Right cardiac atrium (tissue), 5 donors: Measurements from ENCODE around the gene SPDEF. TPM values are rescaled to one million over a fixed set of nuclear protein-coding genes. Genes with fewer than 3 reads are reported as not detected.
A peak's percentile ranks its signal among the peaks of the same experiment; 100 is the strongest.

Experiments
- ATAC-seq, 2 donors: fragments of 200-7000 bp; cut with Tn5 transposase; one replicate each; pipeline versions ENCODE4 v1.8.0 to v1.9.1; 2020; ENCODE audit warnings: moderate library complexity in 2 of 2, mild to moderate bottlenecking in 1 of 2
- DNase-seq, 3 donors: peaks; one replicate each; pipeline ENCODE4 v3.0.0-alpha.2; 2020
- H3K27ac ChIP-seq: one replicate; pipeline ENCODE4 v1.5.1; 2013; ENCODE audit warnings: mild to moderate bottlenecking, low read length, control low read depth, moderate library complexity
- H3K27me3 ChIP-seq: one replicate; pipeline ENCODE4 v1.6.1; 2013; ENCODE audit not compliant: control insufficient read depth, insufficient read depth
- H3K4me1 ChIP-seq: one replicate; pipeline ENCODE4 v1.6.1; 2013; ENCODE audit warnings: low read length; ENCODE audit not compliant: control insufficient read depth, insufficient read depth
- H3K4me3 ChIP-seq: one replicate; pipeline ENCODE4 v1.5.1; 2013; ENCODE audit warnings: low read length, control low read depth
- H3K9me3 ChIP-seq: one replicate; pipeline ENCODE4 v1.6.1; 2013; ENCODE audit warnings: low read length; ENCODE audit not compliant: control insufficient read depth
- WGBS: extraction: QIAGEN DNeasy Blood & Tissue Kit; methylation state at CpG from one replicate; pipeline ENCODE4 v1.1.7; 2013; 5-methylcytosine and 5-hydroxymethylcytosine counted together
- intact Hi-C, 4 donors: fragments of 100-400 bp; cut with DNase I; formaldehyde crosslinking; loops; one replicate each; pipeline versions ENCODE4 v1.11.0 to v1.14.0; 2022 to 2023
- polyA plus RNA-seq: library from polyadenylated mRNA; stranded (reverse); fragments of 200-250 nt; gene quantifications from one replicate; pipeline ENCODE4 v1.2.3, GENCODE V29; 2013
- total RNA-seq, 4 donors: library from RNA; stranded (reverse); fragmentation: NEBNext Ultra II Directional; extraction: Animal tissue kit (Norgen Biotek cat#: 25700); gene quantifications; one replicate each; pipeline ENCODE4 v1.2.1, GENCODE V29; 2021
- donor health status: healthy with polysubstance abuse.
- donor health status: DM: no; HTN: yes; CAD: no.
- donor health status: DM: no; HTN: no; CAD: no.
- donor health status: DM: no; HTN: yes; CAD: no; lungs with severe emphysema.
- donor health status: DM: yes; HTN: yes; CAD: no.

Gene SPDEF
- total and polyA plus RNA-seq, 5 donors, result 0.11 to 0.17 (median 0.14) TPM; not detected in 2

DNA sequence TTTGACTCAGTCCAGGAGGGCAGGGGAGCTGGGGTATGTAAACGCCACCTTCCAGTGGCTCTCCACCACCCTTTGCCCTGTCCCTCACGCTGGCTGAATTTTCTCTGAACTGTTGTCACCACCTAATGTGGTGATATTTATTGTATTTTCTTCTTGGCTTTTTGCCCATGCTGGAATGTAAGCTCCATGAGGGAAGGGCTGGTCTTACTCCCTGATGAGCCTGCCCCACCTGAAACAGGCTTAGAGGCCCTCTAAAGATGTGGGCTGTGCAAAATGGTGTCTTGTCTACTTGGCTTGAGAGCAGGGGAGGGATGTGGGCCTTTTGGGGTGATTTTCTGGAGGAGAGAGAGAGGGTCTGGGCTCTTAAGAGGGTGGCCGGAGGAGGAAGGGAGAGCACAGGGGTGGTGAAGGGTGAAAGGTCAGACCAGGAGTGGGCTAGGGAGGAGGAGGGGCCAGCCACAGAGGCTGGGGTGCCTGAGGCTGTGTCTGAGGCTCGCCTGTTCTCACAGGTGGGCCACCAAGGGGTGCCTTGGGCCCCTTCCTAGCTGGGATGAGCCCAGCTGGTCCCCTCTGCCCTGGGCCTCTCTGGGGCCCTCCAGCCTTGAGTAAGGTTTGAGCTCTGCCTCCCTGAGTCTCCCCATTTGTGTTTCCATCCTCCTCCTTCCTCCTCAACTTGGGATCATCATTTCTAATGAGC is 37.3 kb downstream of the SPDEF start:
- H3K27ac ChIP-seq, result no peak overlapping the region
- no peaks in the 10 kb centered on the region for H3K4me1 ChIP-seq
- H3K4me3 ChIP-seq, result no peak overlapping the region
- DNase-seq (peak in 1 of 3 donors; percentile 19), ATAC-seq (no peak)
- no peaks in the 10 kb centered on the region for H3K9me3 ChIP-seq
- intact Hi-C loops, result no loop called here
- WGBS, result 85% methylated on average over 4 of the region's 4 CpGs
- H3K27me3 ChIP-seq, result no peaks in the 10 kb centered on the region

DNA sequence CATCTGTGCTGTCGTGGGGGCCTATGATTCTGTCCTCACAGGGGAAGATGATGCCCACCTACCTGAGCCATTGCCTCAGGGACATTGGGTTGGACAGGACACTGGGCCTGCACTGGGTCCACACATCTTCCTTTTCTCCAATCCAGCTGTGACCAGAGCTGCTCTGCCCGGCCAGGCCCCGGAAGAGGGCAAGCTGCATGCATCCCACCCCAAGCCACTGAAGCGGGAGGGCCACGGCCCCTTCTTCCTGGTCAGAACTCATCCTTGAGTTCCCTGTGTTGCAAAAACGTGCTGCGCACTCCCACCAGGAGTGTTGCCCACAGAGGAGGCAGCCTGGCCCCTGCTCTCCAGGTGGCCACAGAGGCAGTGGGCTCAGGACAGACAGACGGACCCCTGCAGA is 38.2 kb downstream of the SPDEF start:
- intact Hi-C loops, result no loop called here
- 79% methylated on average over 8 of the region's 8 CpGs for WGBS
- Histone ChIP-seq H3K27ac (no peak overlapping the region), H3K4me1 (no peaks in the 10 kb centered on the region), H3K27me3 (no peaks in the 10 kb centered on the region), H3K9me3 (no peaks in the 10 kb centered on the region), H3K4me3 (no peak overlapping the region)
- ATAC-seq (no peak), DNase-seq (peak in 1 of 3 donors; percentile 49)

- H3K4me1 ChIP-seq, result no peaks in the 10 kb centered on the region
- WGBS, result 78% methylated on average over 4 of the region's 4 CpGs
- H3K4me3 ChIP-seq, result no peak overlapping the region
- intact Hi-C loops, result no loop called here
- no peaks in the 10 kb centered on the region for H3K27me3 ChIP-seq
- no peaks in the 10 kb centered on the region for H3K9me3 ChIP-seq
- ATAC-seq (no peak), DNase-seq (no peak)
- no peak overlapping the region for H3K27ac ChIP-seq
These were observed 38.7 kb downstream of the SPDEF start for GRCh38 chr6:34517461-34517881.

- no peak overlapping the region for H3K4me3 ChIP-seq
- WGBS, result 82% methylated on average over 22 of the region's 22 CpGs
- no peak overlapping the region for H3K27ac ChIP-seq
- H3K27me3 ChIP-seq, result no peaks in the 10 kb centered on the region
- no peaks in the 10 kb centered on the region for H3K9me3 ChIP-seq
- H3K4me1 ChIP-seq, result no peaks in the 10 kb centered on the region
- ATAC-seq, result no peak
- intact Hi-C loops, result no loop called here
- no peak for DNase-seq
These were observed 39.5 kb downstream of the SPDEF start for GRCh38 chr6:34516391-34517324.

GRCh38 chr6:34515473-34516387 is 40.4 kb downstream of the SPDEF start:
- DNase-seq, result peak in 1 of 3 donors; percentile 39
- H3K9me3 ChIP-seq, result no peaks in the 10 kb centered on the region
- intact Hi-C loops, result no loop called here
- H3K27me3 ChIP-seq, result no peaks in the 10 kb centered on the region
- no peaks in the 10 kb centered on the region for H3K4me1 ChIP-seq
- H3K27ac ChIP-seq, result no peak overlapping the region
- ATAC-seq, result no peak
- 78% methylated on average over 13 of the region's 13 CpGs for WGBS
- no peak overlapping the region for H3K4me3 ChIP-seq

- intact Hi-C loops, result no loop called here
- peak in 1 of 2 donors; percentile 29 for ATAC-seq
These were observed 41.3 kb downstream of the SPDEF start for GRCh38 chr6:34514593-34515472.

DNA sequence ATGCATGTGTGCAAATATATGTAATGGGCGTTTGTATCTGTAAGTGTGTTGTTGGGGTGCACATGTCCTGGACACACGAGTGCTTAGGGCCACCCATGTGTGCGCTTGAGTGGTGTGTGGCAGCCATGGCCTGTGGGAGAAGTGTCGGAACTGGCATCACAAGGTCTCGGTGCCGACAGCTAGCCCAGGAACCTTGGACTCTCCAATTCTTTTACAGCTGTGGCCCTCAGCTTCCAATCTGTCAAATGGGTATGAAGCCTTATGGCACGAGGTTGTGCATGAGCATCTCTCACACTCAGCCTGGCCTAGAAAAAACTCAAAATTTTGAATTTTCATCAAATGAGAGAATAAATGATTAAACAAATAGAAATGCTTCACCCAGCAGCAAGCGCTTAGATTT is 42.0 kb downstream of the SPDEF start:
- Histone ChIP-seq H3K9me3 (no peaks in the 10 kb centered on the region), H3K4me3 (no peak overlapping the region), H3K27me3 (no peaks in the 10 kb centered on the region), H3K4me1 (no peaks in the 10 kb centered on the region), H3K27ac (no peak overlapping the region)
- WGBS, result 87% methylated on average over 8 of the region's 8 CpGs
- ATAC-seq, result no peak
- intact Hi-C loops, result no loop called here
- peak in 1 of 3 donors; percentile 9 for DNase-seq

More at GRCh38 chr6:34514593-34515472, 41.3 kb downstream of the SPDEF start:
- no peaks in the 10 kb centered on the region for H3K27me3 ChIP-seq
- 29% methylated on average over 34 of the region's 34 CpGs for WGBS
- H3K9me3 ChIP-seq, result no peaks in the 10 kb centered on the region
- peak in 2 of 3 donors; percentile 54 to 73 for DNase-seq
- no peaks in the 10 kb centered on the region for H3K4me1 ChIP-seq
- no peak overlapping the region for H3K4me3 ChIP-seq
- no peak overlapping the region for H3K27ac ChIP-seq

DNA sequence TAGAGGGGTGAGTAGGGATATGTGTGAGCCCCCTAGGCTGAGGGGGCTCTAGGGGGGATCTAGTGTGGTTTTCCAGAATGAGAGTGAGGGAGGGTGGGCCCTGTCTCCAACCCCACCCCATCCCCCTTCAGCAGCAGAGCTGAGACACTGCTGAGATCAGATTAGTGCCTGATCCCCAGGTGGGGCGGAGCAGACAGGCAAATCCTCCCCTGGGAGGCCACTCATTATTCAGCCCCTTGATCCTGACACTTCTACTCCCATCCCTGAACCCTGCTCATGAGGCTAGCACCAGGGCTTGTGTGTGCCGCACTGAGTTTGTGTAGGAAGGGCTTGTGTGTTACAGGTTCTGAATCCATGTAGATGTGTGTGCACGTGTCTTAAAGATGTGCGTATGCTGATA is 42.5 kb downstream of the SPDEF start:
- WGBS, result 87% methylated on average over 4 of the region's 4 CpGs
- ATAC-seq (no peak), DNase-seq (peak in 1 of 3 donors; percentile 9)
- no peak overlapping the region for H3K27ac ChIP-seq
- no peaks in the 10 kb centered on the region for H3K4me1 ChIP-seq
- no peaks in the 10 kb centered on the region for H3K27me3 ChIP-seq
- H3K4me3 ChIP-seq, result no peak overlapping the region
- intact Hi-C loops, result no loop called here
- H3K9me3 ChIP-seq, result no peaks in the 10 kb centered on the region

- DNase-seq (no peak), ATAC-seq (no peak)
- Histone ChIP-seq H3K27ac (no peak overlapping the region), H3K4me1 (no peaks in the 10 kb centered on the region), H3K27me3 (no peaks in the 10 kb centered on the region), H3K9me3 (no peaks in the 10 kb centered on the region), H3K4me3 (no peak overlapping the region)
- 79% methylated on average over 5 of the region's 5 CpGs for WGBS
- intact Hi-C loops, result no loop called here
These were observed 43.4 kb downstream of the SPDEF start for GRCh38 chr6:34512738-34513115.
